ENCODE measurements around the gene SCNN1A.

Gene SCNN1A

GRCh38 chr12:6369916-6370575 lies 5.3 kb downstream of the SCNN1A start:
- in situ Hi-C loops (cut with MboI; ENCODE audit: low pct_unique_long_range_greater_than_20kb, low sequenced_read_pairs, unreplicated experiment) = no loop called here
- no peak for DNase-seq (ENCODE audit: low spot score)
- TF ChIP-seq CTCF (IDR thresholded peaks at IDR 0.05; ENCODE audit: extremely low read depth, insufficient read depth, missing control alignments) = no peak

- no peak for TF ChIP-seq CTCF (IDR thresholded peaks at IDR 0.05; ENCODE audit: extremely low read depth, insufficient read depth, missing control alignments)
- no peak for DNase-seq (ENCODE audit: low spot score)
- in situ Hi-C loops (cut with MboI; ENCODE audit: low pct_unique_long_range_greater_than_20kb, low sequenced_read_pairs, unreplicated experiment) = no loop called here
Measured at GRCh38 chr12:6368906-6369525, 6.3 kb downstream of the SCNN1A start.

DNA sequence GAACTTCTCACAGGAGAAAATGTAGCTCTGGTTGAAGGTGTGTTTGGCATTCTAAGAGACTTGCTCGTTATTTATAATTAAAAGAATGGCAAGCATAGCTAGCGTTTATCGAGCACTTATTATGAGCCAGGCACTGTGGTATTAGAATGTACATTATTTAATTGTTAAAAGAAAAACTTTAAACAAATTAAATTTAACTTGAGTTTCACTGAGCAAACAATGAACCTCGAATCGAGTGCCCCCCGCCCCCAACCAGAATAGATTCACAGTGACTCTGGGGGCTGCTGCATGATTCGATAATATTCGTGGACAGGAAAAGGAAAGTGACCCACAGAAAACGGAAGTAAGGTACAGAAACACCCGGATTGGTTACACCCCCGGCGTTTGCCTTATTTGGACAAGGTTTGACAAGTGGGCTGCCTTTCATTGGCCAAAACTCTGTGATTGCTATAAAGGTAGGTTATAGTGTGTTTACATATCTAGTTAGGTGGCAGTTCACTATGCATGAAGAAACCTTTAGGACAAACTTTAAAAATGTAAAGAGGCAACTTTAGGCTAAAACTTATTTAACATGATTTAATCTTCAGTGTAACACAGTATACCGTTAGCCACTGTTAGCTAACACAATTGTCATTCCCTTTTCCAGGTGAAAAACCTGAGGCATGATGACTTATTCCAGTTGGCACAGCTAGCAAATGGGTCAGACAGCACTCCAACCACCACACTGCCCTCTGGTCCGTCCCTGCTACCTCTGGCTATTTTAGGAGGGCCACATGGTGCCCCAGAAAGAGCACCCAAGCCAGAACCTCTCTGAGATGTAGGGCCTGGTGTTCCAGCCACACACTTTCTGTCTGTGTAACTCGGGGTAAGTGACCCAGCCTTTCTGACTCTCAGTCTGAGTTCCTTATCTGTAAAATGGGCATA lies 7.1 kb downstream of the SCNN1A start:
- TF ChIP-seq CTCF (IDR thresholded peaks at IDR 0.05; ENCODE audit: extremely low read depth, insufficient read depth, missing control alignments) = no peak
- in situ Hi-C loops (cut with MboI; ENCODE audit: low pct_unique_long_range_greater_than_20kb, low sequenced_read_pairs, unreplicated experiment) = no loop called here
- no peak for DNase-seq (ENCODE audit: low spot score)

GRCh38 chr12:6367065-6367968 lies 8.0 kb downstream of the SCNN1A start:
- peak; percentile 86 for DNase-seq (ENCODE audit: low spot score)
- TF ChIP-seq CTCF (IDR thresholded peaks at IDR 0.05; ENCODE audit: extremely low read depth, insufficient read depth, missing control alignments) = peak; percentile 41
- in situ Hi-C loops (cut with MboI; ENCODE audit: low pct_unique_long_range_greater_than_20kb, low sequenced_read_pairs, unreplicated experiment) = no loop called here

GRCh38 chr12:6364044-6364374 lies 11.4 kb downstream of the SCNN1A start:
- in situ Hi-C loops (cut with MboI; ENCODE audit: low pct_unique_long_range_greater_than_20kb, low sequenced_read_pairs, unreplicated experiment) = no loop called here
- DNase-seq (ENCODE audit: low spot score) = no peak
- TF ChIP-seq CTCF (IDR thresholded peaks at IDR 0.05; ENCODE audit: extremely low read depth, insufficient read depth, missing control alignments) = no peak

All from GM13977 (cell line).